Embryonic facial prominence (tissue), 1 donor: ENCODE data around the gene FAM180A.
"Not testable (repeated sequence)": the region's sequence is repeated elsewhere in the genome, so short reads cannot be mapped to it uniquely, and the experiment has no call there.

Source experiments
- DNase-seq: peaks from one replicate; pipeline ENCODE4 v3.0.0-alpha.2; 2016; ENCODE audit errors: extremely low spot score

Gene FAM180A

DNA sequence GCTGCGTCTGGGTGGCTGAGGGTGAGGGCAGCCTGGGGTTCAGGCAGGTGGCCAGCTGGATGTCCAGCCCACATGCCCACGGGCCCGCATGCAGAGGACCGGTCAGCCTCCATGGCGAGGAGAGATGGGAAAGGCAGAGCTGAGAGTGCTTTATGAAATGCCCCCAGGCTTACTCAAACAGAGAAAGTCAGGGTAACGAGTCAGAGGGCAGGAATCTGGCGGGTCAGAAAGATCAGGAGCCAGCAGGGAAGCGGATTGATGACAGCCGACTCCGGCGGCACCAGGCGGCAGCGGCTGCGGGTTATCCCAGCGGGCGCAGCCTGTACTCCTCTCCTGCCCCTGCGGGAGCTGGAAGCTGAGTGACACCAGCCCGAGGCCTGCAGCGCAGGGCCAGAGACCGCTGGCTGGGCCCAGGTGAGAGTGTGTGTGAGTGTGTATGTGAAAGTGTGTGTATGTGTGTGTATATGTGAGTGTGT is 34.0 kb downstream of the FAM180A start:
- no peak for DNase-seq

GRCh38 chr7:135713836-135714470 is 34.7 kb downstream of the FAM180A start:
- DNase-seq, result no peak

DNA sequence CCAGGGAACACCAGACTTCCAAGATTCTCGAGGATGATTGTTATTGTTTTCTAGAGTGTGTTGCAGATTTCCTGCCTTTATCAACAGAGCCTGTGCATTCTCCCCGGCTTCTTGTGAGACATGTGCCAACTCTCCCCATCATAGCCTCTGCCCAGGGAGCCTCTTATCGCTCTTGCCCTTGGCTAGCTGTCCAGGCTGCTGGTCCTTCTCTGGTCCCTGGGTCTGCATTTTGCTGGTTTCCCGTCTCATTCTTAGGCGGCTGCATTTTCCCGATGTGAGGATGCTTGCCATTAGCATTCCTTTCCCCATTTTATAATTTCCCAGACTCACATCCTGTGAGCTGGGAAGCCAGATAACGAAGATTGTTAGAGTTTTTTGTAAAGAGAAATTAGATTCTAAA is 35.8 kb downstream of the FAM180A start:
- DNase-seq, result no peak

DNA sequence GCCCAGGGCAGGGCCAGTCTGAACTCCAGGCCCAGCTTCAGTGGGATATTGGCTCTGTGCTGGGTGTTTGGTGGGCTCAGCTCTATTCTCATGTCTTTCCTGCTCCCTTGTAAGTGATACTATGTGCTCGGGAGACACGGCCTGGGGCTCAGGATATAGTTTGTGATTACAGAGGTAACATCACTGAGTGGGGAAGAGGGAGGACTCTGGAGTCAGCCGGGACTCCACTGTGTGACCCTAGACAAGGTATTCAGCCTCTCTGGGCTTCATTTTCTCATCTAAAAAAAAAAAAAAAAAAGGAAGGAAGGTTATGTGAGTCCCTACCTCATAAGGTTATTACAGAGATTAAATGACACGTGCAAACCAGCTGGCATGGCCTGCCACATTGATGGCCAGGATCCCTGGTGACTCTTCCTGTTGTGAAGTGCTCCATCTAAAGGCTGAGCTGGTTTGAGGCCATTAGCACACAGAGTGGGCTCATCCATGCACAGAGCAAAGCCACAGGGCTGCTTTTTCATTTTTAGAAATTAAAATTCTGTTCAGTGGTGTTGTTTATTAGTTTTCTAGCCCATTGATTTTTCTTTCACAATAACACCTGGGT is 36.3 kb downstream of the FAM180A start:
- DNase-seq, result no peak

- DNase-seq, result no peak
These were observed 37.5 kb downstream of the FAM180A start for GRCh38 chr7:135711139-135711469.

DNA sequence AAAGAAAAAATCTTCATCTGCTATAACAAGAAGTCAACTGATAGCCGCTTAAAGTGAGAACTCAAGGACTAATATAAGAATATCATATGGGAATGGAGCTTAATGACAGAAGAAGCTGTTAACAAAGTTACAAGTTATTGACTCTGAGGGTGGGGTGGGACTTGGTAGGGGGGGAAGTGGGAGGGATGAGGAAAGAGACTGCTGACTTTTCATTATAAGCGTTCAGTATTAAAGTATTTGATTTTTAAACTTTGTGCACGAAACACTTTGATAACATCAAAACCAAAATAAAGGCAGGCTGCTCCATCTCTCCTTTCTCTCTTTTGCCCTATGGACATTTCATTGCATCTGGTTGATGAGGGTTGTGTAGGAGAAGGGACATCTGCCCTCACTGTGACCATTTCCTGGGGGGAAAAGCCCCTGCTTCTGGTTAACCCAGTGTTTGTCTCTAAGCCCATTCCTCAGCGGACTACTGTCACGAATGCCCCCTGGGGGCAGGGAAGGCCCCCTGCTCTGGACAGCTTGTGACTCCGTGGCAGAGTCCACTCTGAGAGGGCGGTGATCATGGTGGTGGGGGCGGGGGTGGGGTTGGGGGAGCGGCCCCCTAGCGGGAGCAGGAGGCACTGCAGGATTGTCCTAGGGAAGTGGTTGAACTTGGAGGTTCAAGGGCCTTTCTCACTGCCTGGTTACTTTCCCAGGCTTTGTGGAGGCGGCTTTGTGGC is 38.0 kb downstream of the FAM180A start:
- DNase-seq, result no peak

DNA sequence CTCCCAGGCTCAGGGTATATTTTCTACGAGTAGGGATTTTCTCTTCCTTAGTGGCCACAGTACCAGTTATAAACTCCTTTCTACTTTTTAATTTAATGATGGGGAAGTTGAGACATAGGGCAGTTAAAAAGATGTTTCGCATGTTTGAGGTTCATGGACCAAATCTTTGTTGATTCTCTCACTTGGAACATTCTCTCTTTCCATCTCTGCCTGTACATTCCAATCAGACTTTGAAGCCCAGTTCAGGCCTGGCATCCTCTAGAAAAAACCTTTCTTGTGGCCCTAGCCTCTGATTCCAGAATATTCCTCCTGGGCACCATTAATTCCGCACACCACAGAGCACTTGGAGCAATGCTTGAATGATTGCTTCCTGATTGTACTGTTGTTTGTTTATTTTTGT is 39.1 kb downstream of the FAM180A start:
- no peak for DNase-seq

- DNase-seq, result no peak
These were observed 40.6 kb downstream of the FAM180A start for GRCh38 chr7:135708041-135708440.

- DNase-seq, result no peak
These were observed 41.0 kb downstream of the FAM180A start for GRCh38 chr7:135707570-135707966.

- DNase-seq, result no peak
These were observed 41.6 kb downstream of the FAM180A start for GRCh38 chr7:135706858-135707569.

DNA sequence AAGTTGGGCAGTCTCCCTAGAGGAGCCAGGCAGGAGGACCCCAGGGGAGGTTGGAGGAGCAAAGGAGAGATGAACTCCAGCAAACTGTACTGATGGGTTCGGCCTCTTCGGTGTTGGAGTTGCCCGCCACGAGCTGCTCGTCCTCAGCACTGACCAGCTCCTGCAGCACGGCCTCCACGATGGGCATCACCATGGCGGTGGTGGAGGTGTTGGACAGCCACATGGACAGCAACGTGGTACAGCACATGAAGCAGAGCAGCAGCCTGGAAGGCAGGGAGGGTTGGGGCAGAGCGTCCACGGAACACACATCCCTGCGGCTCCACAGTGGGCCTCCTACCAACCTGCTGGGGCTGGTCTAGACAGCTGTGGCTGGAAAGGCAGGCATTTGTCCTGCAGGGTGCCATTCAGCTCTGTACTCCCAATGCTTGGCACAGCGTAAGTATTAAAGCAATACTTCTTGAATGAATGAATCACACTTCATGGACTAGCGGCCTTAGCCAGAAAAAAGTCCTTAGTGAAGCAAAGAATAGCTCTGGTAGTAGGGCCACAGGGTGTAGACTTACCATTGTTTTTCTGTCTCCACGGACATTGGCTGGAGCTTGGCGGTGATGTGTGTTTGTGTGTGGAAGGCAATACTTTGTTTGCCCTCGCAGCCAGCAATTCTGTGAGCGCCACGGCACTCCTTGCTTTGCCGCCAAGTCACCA is 42.4 kb downstream of the FAM180A start:
- DNase-seq, result no peak

DNA sequence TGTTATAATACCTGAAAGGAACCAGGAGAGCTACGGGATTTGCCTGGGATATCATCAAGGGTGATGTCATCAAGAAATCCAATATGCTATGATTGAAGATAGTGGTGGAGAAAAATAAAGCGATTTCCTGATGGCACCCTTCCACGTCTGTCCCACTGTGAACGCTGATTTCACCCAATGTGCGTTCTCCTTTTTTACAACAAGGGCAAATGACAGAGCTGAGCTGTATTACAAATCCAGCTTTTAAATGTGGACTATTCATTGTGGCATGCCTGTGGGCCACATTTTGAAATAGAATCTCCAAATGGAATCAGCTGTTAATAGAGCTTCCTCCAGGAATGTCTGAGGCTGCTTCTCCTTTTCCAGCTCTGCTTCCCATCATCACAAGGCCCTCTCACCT is 43.9 kb downstream of the FAM180A start:
- DNase-seq, result no peak

- no peak for DNase-seq
These were observed 44.5 kb downstream of the FAM180A start for GRCh38 chr7:135704074-135704473.

DNA sequence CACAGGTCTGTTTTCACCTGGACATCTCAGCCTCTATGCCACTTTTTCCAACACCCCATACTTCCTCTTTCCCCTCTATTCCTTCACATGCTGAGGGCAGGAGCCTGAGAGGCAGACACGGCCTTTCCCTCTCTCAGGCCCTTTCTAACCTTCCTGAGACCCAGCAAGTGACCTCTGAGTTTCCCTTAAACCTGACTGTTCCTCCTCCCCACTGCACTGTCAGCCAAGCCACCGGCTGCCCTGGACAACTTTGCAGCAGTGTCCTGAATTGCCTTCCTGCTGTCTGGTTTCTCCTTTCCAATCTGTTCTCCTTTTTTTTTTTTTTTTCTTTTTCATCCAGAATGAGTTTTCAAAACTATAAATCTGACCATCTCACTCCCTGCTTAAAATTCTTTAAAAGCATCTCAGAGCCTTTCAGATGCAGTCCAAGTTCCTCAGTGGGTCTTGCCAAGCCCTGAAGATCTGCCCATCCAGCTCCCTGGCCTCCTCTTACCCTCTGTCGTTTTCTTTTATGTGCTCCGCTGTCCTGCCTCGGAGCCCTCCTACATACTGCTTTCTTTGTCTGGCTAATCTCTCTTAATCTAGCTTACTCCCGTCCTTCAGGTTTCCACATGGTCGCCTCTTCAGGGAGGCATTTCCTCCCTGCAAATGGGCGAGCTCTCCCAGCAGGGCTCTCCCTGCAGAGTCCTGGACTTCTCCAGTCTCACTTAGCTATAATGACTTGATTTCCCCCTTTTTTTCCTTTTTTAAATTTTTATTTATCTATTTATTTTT is 51.1 kb downstream of the FAM180A start:
- DNase-seq, result no peak

DNA sequence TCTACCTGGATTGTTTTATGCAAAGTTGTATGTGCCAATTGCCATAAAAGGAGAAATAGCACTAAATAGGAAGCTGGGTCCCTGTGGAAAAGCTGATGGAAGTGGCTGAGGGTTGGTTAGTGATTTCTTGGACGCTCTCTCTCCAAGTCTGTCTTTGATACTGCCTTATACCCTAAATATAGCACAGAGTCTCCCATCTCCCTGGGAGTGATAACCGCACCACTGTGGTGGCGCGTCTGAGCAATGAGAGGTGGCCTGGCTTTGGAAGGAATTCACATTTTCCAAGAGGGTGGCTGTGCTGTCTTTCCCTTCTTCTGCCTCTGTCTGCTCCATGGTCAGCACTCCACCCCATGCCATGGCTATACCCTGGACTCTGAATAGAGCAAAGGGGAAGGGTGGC is 55.1 kb downstream of the FAM180A start:
- DNase-seq, result no peak

DNA sequence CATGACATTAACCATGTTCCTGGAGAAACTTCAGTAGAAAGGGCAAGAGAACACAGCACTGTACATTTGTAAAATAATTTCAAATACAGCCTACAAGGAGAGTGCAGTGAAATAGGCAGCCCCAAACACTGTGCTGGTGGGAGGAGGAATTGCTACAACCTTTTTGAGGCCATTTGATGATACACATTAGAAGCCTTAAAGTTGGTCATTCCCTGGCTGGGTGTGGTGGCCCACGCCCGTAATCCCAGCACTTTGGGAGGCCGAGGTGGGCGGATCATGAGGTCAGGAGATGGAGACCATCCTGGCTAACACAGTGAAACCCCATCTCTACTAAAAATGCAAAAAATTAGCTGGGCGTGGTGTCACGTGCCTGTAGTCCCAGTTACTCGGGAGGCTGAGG is 56.0 kb downstream of the FAM180A start:
- not testable (repeated sequence) for DNase-seq

GRCh38 chr7:135692055-135692454 is 56.6 kb downstream of the FAM180A start:
- no peak for DNase-seq

DNA sequence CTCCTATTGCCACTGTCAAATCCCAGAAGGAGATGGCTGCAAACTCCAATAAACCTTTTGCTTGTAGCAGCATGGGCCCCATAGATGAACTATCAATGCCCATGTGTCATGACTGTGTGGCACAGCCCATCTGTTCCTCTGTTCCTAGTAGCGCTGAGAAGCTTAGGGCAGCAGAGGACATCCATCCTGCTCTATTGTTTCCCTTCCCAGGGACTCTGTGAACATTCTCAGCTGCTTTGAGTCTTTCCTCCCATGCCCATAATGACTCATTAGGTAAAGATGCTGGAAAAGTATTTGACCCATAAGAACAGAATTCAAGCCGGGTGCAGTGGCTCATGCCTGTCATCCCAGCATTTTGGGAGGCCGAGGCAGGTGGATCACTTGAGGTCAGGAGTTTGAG is 58.0 kb downstream of the FAM180A start:
- DNase-seq, result no peak

- no peak for DNase-seq
These were observed 61.1 kb downstream of the FAM180A start for GRCh38 chr7:135687466-135687865.

DNA sequence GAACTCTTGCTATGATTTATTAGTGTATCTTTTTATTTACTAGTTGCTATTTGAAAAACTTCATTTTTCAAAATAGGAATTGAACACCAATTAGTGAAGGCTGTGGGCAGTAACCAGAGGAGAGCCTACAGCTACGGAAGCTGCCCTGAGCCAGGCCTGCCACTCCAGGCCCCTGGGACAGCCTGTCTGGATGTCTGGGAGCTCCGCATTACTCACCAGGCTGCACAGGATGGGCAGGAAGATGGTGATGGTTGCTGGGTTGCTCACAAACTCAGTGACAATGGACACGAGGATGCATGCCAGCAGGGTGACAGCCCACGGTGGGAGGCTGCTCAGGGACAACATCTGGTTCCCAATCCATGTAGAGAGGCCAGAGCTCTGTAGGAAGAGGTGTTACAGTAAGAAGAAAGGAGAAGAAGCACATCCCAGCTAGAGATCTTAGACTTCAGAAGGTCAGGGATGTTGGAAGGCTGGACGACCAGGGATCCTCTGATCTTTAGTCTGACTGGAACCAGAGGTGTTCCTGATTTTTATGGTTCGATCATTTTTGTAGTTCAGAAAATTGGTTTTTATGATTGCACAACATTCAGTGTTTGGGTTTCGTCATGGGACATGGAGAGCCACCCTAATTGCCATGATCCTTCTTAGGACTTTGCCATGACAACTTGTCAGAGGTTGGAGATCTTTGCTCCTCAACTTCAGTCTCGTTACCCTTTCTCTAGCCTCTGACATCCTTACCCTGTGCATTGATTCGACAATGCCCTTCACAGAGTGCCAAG is 63.1 kb downstream of the FAM180A start:
- DNase-seq, result no peak
